Measurements from ENCODE around the gene COL9A3. TPM values are rescaled to one million over a fixed set of nuclear protein-coding genes. Genes with fewer than 3 reads are reported as not detected.
A peak's percentile ranks its signal among the peaks of the same experiment; 100 is the strongest.

Gene COL9A3
- total and polyA plus RNA-seq, 2 donors = 4.1 to 7.0 TPM

DNA sequence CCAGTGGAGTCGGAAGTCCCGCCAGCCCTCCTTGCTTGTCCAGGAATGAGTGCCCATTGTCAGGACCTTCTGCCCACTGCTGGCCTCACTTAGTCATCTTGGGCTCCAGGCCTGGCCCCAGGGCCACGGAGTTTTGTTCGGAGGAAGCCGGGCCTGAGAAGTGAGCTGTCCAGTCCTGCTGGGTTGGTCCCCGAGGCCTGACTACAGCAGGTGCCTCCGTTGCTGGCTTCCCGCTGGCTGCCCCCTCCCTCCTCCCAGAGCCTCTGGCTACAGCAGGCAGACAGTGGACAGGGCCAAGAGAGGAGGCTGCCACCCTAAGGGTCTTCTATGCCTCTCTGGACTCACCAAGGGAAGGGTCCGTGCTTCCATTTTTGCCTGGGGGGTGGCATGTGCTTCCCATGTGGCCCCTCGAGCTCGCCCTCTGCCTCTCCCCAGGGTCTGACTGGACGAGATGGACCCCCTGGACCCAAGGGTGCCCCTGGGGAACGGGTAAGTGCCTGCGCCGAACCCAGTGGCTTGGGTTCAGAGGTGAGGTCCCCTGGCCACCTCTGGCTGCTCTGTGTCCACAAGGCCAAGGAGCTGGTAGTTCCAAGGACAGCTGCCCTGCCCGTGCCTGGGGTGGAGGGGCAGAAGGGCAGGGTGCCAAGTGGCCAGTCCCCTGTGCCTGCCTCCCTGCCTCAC is 2.8 kb downstream of the COL9A3 start:
- peaks cover 48 to 67% of the 10 kb centered on the region in 2 donors for H3K27me3 ChIP-seq (ENCODE audit: control insufficient read depth in 2 of 2, insufficient read depth in 1 of 2, low read length in 1 of 2)

GRCh38 chr20:62820208-62820961 is 3.5 kb downstream of the COL9A3 start:
- WGBS = 92% methylated on average over 23 of the region's 23 CpGs
- Histone ChIP-seq H3K27ac (ENCODE audit: low read depth in 1 of 2, low read length in 1 of 2) (no peak overlapping the region), H3K9me3 (ENCODE audit: control insufficient read depth in 2 of 2, insufficient read depth in 1 of 2, low read length in 1 of 2) (no peaks in the 10 kb centered on the region), H3K4me1 (ENCODE audit: control insufficient read depth in 2 of 2, insufficient read depth in 2 of 2, low read length in 2 of 2) (peaks cover 6 to 43% of the 10 kb centered on the region in 2 donors), H3K4me3 (ENCODE audit: low read length in 2 of 2) (no peak overlapping the region), H3K27me3 (ENCODE audit: control insufficient read depth in 2 of 2, insufficient read depth in 1 of 2, low read length in 1 of 2) (peaks cover 40 to 59% of the 10 kb centered on the region in 2 donors), H3K36me3 (ENCODE audit: control insufficient read depth in 2 of 2, insufficient read depth in 2 of 2, low read length in 1 of 2) (no peaks in the 10 kb centered on the region)
- no peak for DNase-seq (ENCODE audit: low read depth in 6 of 9, low spot score in 9 of 9)

More for the DNA sequence above, 2.8 kb downstream of the COL9A3 start:
- DNase-seq (ENCODE audit: low read depth in 6 of 9, low spot score in 9 of 9) = no peak
- Histone ChIP-seq H3K9me3 (ENCODE audit: control insufficient read depth in 2 of 2, insufficient read depth in 1 of 2, low read length in 1 of 2) (no peaks in the 10 kb centered on the region), H3K4me3 (ENCODE audit: low read length in 2 of 2) (no peak overlapping the region), H3K36me3 (ENCODE audit: control insufficient read depth in 2 of 2, insufficient read depth in 2 of 2, low read length in 1 of 2) (no peaks in the 10 kb centered on the region), H3K27ac (ENCODE audit: low read depth in 1 of 2, low read length in 1 of 2) (no peak overlapping the region), H3K4me1 (ENCODE audit: control insufficient read depth in 2 of 2, insufficient read depth in 2 of 2, low read length in 2 of 2) (peaks cover 3 to 38% of the 10 kb centered on the region in 2 donors)
- WGBS = 89% methylated on average over 16 of the region's 16 CpGs

- Histone ChIP-seq H3K4me3 (ENCODE audit: low read length in 2 of 2) (no peak overlapping the region), H3K4me1 (ENCODE audit: control insufficient read depth in 2 of 2, insufficient read depth in 2 of 2, low read length in 2 of 2) (peaks cover 9 to 42% of the 10 kb centered on the region in 2 donors), H3K27me3 (ENCODE audit: control insufficient read depth in 2 of 2, insufficient read depth in 1 of 2, low read length in 1 of 2) (peaks cover 34 to 51% of the 10 kb centered on the region in 2 donors), H3K27ac (ENCODE audit: low read depth in 1 of 2, low read length in 1 of 2) (no peak overlapping the region), H3K36me3 (ENCODE audit: control insufficient read depth in 2 of 2, insufficient read depth in 2 of 2, low read length in 1 of 2) (no peaks in the 10 kb centered on the region), H3K9me3 (ENCODE audit: control insufficient read depth in 2 of 2, insufficient read depth in 1 of 2, low read length in 1 of 2) (no peaks in the 10 kb centered on the region)
- DNase-seq (ENCODE audit: low read depth in 6 of 9, low spot score in 9 of 9) = no peak
- 95% methylated on average over 19 of the region's 19 CpGs for WGBS
Observed at GRCh38 chr20:62820962-62821725, 4.3 kb downstream of the COL9A3 start.

- no peak overlapping the region for H3K27ac ChIP-seq (ENCODE audit: low read depth in 1 of 2, low read length in 1 of 2)
- H3K36me3 ChIP-seq (ENCODE audit: control insufficient read depth in 2 of 2, insufficient read depth in 2 of 2, low read length in 1 of 2) = no peaks in the 10 kb centered on the region
- WGBS = 95% methylated on average over 12 of the region's 12 CpGs
- no peak overlapping the region for H3K4me3 ChIP-seq (ENCODE audit: low read length in 2 of 2)
- no peaks in the 10 kb centered on the region for H3K9me3 ChIP-seq (ENCODE audit: control insufficient read depth in 2 of 2, insufficient read depth in 1 of 2, low read length in 1 of 2)
- H3K4me1 ChIP-seq (ENCODE audit: control insufficient read depth in 2 of 2, insufficient read depth in 2 of 2, low read length in 2 of 2) = peaks cover 7 to 38% of the 10 kb centered on the region in 2 donors
- peaks cover 29 to 45% of the 10 kb centered on the region in 2 donors for H3K27me3 ChIP-seq (ENCODE audit: control insufficient read depth in 2 of 2, insufficient read depth in 1 of 2, low read length in 1 of 2)
- DNase-seq (ENCODE audit: low read depth in 6 of 9, low spot score in 9 of 9) = no peak
Observed at GRCh38 chr20:62821726-62822210, 4.9 kb downstream of the COL9A3 start.

- Histone ChIP-seq H3K4me3 (ENCODE audit: low read length in 2 of 2) (no peak overlapping the region), H3K27ac (ENCODE audit: low read depth in 1 of 2, low read length in 1 of 2) (no peak overlapping the region), H3K27me3 (ENCODE audit: control insufficient read depth in 2 of 2, insufficient read depth in 1 of 2, low read length in 1 of 2) (peaks cover 23 to 42% of the 10 kb centered on the region in 2 donors), H3K36me3 (ENCODE audit: control insufficient read depth in 2 of 2, insufficient read depth in 2 of 2, low read length in 1 of 2) (no peaks in the 10 kb centered on the region), H3K9me3 (ENCODE audit: control insufficient read depth in 2 of 2, insufficient read depth in 1 of 2, low read length in 1 of 2) (no peaks in the 10 kb centered on the region), H3K4me1 (ENCODE audit: control insufficient read depth in 2 of 2, insufficient read depth in 2 of 2, low read length in 2 of 2) (peaks cover 7 to 38% of the 10 kb centered on the region in 2 donors)
- no peak for DNase-seq (ENCODE audit: low read depth in 6 of 9, low spot score in 9 of 9)
- WGBS = 82% methylated on average over 7 of the region's 7 CpGs
Observed at GRCh38 chr20:62822239-62822787, 5.5 kb downstream of the COL9A3 start.

- Histone ChIP-seq H3K27me3 (ENCODE audit: control insufficient read depth in 2 of 2, insufficient read depth in 1 of 2, low read length in 1 of 2) (peaks cover 16 to 35% of the 10 kb centered on the region in 2 donors), H3K27ac (ENCODE audit: low read depth in 1 of 2, low read length in 1 of 2) (no peak overlapping the region), H3K36me3 (ENCODE audit: control insufficient read depth in 2 of 2, insufficient read depth in 2 of 2, low read length in 1 of 2) (no peaks in the 10 kb centered on the region), H3K4me1 (ENCODE audit: control insufficient read depth in 2 of 2, insufficient read depth in 2 of 2, low read length in 2 of 2) (peaks cover 7 to 32% of the 10 kb centered on the region in 2 donors), H3K4me3 (ENCODE audit: low read length in 2 of 2) (no peak overlapping the region), H3K9me3 (ENCODE audit: control insufficient read depth in 2 of 2, insufficient read depth in 1 of 2, low read length in 1 of 2) (no peaks in the 10 kb centered on the region)
- DNase-seq (ENCODE audit: low read depth in 6 of 9, low spot score in 9 of 9) = peak in 4 of 9 donors; percentile 41 to 74 (median 56)
- WGBS = 81% methylated on average over 24 of the region's 24 CpGs
Observed at GRCh38 chr20:62822788-62823651, 6.2 kb downstream of the COL9A3 start.

DNA sequence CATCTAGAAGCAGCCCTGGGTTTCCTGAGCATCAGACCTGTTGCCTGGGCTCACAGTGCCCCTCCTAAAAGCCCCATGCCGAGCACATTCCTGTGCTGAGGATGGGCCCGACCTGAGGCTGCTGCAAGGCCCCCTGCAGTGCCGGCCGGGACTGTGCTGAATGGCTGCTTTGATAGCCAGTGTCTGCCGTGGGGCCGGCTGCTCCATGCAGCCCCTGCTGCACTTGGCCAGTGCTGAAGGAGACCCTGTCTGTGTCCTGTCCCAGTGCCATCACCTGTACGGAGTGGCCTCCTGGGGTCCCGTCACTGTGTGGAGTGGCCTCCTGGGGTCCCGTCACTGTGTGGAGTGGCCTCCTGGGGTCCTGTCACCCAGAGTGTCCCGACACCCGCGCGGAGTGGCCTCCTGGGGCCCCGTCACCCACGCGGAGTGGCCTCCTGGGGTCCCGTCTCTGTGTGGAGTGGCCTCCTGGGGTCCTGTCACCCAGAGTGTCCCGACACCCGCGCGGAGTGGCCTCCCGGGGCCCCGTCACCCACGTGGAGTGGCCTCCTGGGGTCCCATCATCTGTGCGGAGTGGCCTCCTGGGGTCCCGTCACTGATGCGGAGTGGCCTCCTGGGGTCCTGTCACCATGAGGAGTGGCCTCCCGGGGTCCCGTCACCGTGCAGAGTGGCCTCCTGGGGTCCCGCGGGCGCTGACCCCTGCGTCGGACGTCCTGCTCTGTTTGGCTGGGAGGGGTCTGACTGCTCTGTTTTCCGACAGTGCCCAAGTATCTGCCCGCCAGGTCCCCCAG is 7.0 kb downstream of the COL9A3 start:
- WGBS = 96% methylated on average over 38 of the region's 38 CpGs
- Histone ChIP-seq H3K4me3 (ENCODE audit: low read length in 2 of 2) (no peak overlapping the region), H3K36me3 (ENCODE audit: control insufficient read depth in 2 of 2, insufficient read depth in 2 of 2, low read length in 1 of 2) (no peaks in the 10 kb centered on the region), H3K9me3 (ENCODE audit: control insufficient read depth in 2 of 2, insufficient read depth in 1 of 2, low read length in 1 of 2) (no peaks in the 10 kb centered on the region), H3K27me3 (ENCODE audit: control insufficient read depth in 2 of 2, insufficient read depth in 1 of 2, low read length in 1 of 2) (peaks cover 7 to 26% of the 10 kb centered on the region in 2 donors), H3K27ac (ENCODE audit: low read depth in 1 of 2, low read length in 1 of 2) (no peak overlapping the region), H3K4me1 (ENCODE audit: control insufficient read depth in 2 of 2, insufficient read depth in 2 of 2, low read length in 2 of 2) (peaks cover 7 to 26% of the 10 kb centered on the region in 2 donors)
- no peak for DNase-seq (ENCODE audit: low read depth in 6 of 9, low spot score in 9 of 9)
